ELF-1 (cell line): Measurements from ENCODE around the gene GLT1D1.

Experiments
- DNase-seq: peaks from one replicate; pipeline ENCODE4 v3.0.0-alpha.2; 2016; ENCODE audit warnings: low read depth, low spot score

GLT1D1 gene

GRCh38 chr12:128853600-128854197 is 421 bp downstream of the GLT1D1 start:
- DNase-seq, result no peak

DNA sequence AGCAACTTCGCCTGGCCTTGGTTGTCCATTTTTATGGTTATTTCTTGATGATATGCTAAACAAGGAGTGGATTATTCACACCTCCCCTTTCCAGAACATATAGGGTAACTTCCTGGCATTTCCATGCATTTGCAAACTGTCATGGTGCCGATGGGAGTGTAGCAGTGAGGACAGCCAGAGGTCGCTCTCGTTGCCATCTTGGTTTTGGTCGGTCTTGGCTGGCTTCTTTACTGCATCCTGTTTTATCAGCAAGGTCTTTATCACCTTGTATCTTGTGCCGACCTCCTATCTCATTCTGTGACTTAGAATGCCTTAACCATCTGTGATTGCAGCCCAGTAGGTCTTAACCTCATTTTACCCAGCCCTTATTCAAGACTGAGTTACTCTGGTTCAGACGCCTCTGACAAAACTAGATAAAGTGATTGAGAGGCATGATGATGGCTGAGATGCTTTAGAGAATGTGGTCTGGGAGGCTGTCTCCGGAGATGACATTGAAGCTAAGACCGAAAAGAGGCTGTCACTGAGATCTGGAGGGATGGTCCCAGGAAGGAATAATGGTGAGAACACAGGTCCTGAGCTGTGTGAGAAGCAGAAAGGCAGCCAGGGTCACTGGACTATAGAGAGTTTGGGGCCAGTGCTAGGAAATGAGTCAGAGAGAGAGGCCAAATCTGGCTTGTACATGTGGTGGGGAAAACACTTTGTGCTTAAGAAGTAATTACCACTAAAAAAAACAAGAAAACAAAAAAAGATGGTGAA is 2.9 kb downstream of the GLT1D1 start:
- DNase-seq, result peak; percentile 25

DNA sequence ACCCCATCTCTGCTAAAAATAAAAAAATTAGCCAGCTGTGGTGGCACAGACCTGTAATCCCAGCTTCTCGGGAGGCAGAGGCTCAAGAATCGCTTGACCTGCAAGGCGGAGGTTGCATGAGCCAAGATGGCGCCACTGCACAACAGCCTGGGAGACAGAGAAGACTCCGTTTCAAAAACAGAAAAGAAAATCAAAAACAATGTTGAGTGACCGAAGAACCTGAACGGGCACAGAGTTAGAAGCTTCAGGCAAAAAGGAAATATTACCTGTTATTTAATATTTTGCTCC is 3.5 kb downstream of the GLT1D1 start:
- no peak for DNase-seq

GRCh38 chr12:128857133-128857763 is 4.0 kb downstream of the GLT1D1 start:
- DNase-seq, result peak; percentile 51

DNA sequence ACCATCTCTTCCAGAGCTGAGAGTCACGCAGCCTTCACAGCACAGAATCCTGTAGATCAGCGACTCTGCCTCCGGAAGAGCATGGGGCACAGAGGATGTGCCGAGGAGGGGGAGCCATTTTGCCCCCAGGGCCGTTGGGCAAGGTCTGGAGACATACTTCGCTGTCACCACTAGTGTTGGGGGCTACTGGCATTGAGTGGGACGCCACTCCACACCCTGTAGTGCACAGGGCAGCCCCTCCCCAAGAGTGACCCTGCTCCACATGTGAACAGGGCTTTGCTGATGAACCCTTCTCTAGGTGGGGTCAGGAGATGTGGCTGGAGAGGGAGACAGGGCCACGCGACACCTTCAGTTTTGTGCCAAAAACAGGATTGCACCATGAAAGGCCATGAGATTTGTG is 6.0 kb downstream of the GLT1D1 start:
- DNase-seq, result no peak

DNA sequence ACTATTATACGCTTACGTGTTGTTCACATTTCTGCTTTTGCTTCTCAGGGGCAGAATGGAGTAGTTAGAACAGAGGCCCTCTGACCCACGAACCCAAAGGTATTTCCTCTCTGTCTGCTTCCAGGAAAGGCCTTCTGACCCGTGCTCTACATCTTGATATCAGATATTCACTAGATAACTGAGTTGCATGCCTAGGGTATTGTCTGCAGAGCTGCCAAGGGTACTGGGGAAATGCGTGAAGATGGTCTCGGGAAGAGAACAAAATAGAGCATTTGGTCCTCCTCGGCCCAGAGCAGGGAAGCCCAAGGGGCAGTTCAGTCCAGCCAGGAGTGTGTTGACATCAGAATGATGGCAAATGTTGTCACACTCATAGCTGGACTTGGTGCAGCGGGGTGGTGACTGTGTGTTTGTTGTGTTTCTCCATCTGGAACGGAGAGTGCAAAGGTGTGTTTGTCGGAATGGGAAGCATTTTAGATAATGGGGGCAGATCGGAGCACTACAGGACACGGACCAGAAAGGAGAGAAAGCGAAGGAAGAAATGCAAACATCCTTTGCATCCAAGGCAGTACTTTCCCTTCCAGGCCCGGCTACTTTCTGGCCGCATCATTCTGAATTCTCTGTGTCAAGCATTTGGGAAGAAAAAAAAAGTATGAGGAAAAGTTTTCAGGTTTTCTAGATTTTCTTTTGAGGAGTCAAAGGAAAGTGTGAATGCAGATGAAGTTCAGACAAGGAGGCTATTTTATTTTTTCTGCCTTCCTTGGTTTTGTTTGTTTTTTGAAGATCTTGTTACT is 8.1 kb downstream of the GLT1D1 start:
- DNase-seq, result no peak

DNA sequence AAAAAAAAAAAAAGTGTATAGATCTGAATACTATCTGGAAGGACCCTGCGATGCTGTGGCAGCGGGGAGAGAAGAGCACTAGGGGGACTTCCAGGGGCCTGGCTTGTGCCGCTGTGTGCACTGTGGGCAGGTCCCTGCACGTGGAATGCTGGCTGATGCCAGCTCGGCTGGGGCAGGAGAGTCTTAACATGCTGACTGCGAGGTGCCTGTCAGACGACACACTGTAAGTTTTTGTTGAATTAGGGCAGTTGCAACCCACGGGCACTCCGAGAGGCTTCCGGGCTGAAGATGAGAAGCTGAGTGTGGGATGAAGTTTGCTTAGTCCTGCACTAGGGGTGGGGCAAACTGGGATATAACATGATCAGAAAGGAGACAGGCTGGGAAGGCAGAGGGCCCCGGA is 10.7 kb downstream of the GLT1D1 start:
- DNase-seq, result no peak

DNA sequence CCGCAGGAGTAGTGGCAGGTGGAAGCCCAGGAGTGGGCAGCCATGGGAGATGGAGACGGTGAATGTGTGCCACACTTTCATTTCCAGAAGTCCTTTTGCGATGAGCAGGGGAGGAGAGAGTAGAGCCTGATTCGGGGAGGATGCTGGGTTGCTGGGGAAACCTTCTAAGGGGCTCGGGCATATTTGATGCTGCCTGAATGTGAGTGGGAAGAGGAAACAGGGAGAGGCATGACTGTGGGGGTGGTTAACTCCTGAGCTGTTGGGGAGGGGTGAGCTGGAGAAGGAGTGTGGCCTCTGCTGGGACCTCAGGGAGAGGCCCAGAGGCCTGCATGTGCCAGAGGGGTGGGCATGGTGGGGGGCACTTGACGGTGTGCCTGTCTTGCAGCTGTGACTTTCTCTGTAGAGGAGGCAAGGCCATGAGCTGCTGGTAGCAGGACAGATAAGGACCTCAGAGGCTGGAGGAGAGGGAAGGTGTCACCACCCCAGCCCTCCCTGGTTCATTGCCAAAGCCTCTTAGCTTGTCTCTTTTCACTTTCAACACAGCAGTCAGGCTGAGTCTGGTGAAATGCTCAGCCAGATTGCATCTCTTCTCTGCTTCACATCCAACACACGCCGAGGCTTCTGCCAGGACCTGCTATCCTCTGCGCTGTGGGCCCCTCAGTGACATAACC is 11.4 kb downstream of the GLT1D1 start:
- no peak for DNase-seq

- DNase-seq, result no peak
These were observed 14.2 kb downstream of the GLT1D1 start for GRCh38 chr12:128867466-128867865.

GRCh38 chr12:128871516-128871892 is 18.2 kb downstream of the GLT1D1 start:
- no peak for DNase-seq

DNA sequence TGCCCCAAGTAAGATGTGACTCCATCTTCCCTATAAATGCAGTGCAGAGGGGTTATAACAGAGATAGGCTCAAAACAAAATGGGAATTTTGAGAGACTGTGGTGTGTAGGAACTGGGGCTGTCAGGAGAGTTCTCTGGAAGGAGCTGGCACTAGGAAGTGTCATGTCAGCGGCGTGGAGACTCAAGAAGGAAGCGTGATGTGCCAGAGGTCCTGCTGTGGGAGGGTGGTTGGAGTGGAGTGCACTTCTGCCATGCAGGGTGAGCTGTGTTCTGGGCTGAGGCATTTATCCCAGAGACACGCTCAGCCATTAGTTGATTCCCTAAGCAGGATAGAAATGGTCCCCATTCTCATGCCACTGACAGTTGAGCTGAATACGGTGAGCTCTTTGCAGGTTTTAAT is 19.0 kb downstream of the GLT1D1 start:
- no peak for DNase-seq

GRCh38 chr12:128876559-128876958 is 23.3 kb downstream of the GLT1D1 start:
- DNase-seq, result no peak

- no peak for DNase-seq
These were observed 26.9 kb downstream of the GLT1D1 start for GRCh38 chr12:128879898-128880764.

DNA sequence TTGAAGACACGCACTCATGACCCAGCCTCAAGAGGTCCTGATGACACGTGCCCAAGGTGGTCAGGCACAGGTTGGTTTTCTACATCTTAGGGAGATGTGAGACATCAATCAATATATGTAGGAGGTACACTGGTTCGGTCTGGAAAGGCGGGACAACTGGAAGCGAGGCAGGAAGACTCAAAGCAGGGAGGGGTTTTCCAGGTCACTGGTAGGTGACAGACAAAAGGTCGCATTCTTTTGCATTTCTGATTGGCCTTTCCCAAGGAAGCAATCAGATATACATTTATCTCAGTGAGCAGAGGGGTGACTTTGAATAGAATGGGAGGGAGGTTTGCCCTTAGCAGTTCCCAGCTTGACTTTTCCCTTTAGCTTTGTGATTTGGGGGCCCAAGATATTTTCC is 38.6 kb downstream of the GLT1D1 start:
- DNase-seq, result peak; percentile 13

- DNase-seq, result no peak
These were observed 50.0 kb downstream of the GLT1D1 start for GRCh38 chr12:128903236-128903635.

- no peak for DNase-seq
These were observed 51.8 kb downstream of the GLT1D1 start for GRCh38 chr12:128905003-128905544.

DNA sequence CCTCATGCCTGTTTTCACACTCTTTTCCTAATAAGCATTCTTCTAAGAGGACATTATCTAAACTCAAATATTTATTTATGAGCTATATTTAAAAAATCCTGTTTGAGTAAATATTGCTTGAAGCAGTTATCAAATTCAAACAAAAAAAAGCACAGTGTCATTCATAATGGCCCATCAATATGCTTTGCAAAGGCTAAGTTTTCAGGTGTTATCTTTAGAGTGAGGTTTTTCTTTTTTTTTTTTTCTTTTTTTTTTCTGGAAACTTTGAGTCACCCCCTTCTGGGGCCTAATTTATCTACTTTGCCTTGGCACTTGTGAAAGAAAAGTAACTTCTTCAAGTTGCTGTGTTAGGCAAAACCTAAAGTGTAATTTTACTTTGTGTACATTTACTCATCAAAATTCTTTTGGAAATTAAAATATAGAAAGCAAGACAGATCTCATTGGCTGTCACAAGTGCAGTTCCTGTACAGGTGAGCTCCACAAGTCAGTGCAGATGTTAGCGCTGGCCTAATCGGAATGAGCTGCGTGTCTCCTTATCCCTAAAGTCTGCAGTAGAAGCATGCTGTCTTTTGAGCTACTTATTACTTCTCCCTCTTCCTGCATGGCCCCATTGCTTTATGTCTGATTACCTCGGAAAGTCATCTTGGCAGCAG is 53.3 kb downstream of the GLT1D1 start:
- DNase-seq, result no peak

DNA sequence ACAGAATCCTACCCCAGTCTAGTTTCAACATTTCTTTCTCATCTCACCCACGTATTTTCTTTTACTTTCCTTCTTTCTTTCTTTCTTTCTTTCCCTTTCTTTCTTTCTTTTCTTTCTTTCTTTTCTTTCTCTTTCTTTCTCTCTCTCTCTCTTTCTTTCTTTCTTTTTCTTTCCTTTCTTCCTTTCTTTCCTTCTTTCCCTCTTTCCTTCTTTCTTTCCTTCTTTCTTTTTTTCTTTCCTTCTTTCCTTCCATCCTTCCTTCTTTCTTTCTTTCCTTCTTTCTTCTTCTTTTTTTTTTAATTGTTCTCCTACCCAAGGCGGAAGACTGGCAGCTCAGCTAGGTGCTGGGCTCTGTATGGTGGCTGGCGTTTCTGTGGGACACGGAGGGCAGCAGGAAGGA is 55.0 kb downstream of the GLT1D1 start:
- DNase-seq, result no peak

GRCh38 chr12:128909653-128910052 is 56.4 kb downstream of the GLT1D1 start:
- no peak for DNase-seq

DNA sequence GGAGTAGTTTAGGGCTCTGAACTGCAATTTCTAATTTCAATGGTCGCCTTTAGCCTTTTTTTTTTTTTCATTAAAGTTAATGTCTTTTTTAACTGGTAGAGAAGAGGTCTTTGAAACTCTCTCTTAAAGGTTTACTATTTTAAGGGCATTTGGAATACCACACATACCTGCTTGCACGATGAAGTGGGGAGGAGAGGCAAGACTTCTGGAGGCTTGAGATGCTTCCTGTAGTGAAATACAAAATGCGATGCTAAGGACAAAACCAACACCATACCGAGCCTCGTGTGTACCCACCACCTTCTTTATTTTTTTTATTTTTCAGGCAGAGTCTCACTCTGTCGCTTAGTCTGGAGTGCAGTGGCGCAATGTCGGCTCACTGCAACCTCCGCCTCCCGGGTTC is 57.4 kb downstream of the GLT1D1 start:
- DNase-seq, result no peak
